Measurements from ENCODE around the gene FKTN. TPM values are rescaled to one million over a fixed set of nuclear protein-coding genes. Genes with fewer than 3 reads are reported as not detected.

FKTN gene
- total and polyA plus RNA-seq, 9 of the 15 experiments (the other 6 are each of a cell fraction or from before 2014, with no cell fraction given): 5.4 to 16.3 (median 10.4) TPM

DNA sequence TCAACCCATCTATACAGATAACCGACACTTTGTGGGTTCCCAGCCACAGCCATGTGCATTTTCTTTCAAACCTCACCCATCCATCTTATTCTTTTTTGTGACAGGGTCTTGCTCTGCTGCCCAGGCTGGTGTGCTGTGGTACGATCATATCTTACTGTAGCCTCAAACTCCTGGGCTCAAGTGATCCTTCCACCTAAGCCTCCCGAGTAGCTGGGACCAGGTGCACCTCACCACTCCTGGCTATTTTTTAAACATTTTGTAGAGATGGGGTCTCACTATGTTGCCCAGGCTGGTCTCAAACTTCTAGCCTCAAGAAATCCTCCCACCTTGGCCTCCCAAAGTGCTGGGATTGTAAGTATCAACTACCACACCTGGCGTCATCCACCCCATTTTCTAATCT lies 129.0 kb downstream of the FKTN start:
- FAIRE-seq: no peak
- H4K20me1 ChIP-seq (replicated peaks; ENCODE audit: control insufficient read depth, insufficient read depth, low read length): no peaks in the 10 kb centered on the region
- H3K36me3 ChIP-seq (ENCODE audit: control insufficient read depth, insufficient read depth, low read length): no peaks in the 10 kb centered on the region
- no peak overlapping the region for H3K4me2 ChIP-seq (ENCODE audit: insufficient read depth, low read length)
- H3K9me3 ChIP-seq (replicated peaks; ENCODE audit: control insufficient read depth, insufficient read depth, low read depth, low read length): no peaks in the 10 kb centered on the region
- no peak for DNase-seq (ENCODE audit: extremely low read depth in 1 of 4, low spot score in 3 of 4)
- peak; percentile 86 for TF ChIP-seq ZNF121 (CRISPR knock-in tag; conservative IDR thresholded peaks at IDR 0.05)
- TF ChIP-seq, protein P1, sequence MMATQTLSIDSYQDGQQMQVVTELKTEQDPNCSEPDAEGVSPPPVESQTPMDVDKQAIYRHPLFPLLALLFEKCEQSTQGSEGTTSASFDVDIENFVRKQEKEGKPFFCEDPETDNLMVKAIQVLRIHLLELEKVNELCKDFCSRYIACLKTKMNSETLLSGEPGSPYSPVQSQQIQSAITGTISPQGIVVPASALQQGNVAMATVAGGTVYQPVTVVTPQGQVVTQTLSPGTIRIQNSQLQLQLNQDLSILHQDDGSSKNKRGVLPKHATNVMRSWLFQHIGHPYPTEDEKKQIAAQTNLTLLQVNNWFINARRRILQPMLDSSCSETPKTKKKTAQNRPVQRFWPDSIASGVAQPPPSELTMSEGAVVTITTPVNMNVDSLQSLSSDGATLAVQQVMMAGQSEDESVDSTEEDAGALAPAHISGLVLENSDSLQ (IDR thresholded peaks at IDR 0.05): no peak
- 57% methylated on average over 4 of the region's 4 CpGs for WGBS (ENCODE audit: insufficient coverage, low coverage, missing lambda C conversion rate)
- H2AFZ ChIP-seq (ENCODE audit: low read depth, low read length): no peak overlapping the region
- no TSS peak for BruUV-seq (replicated peaks)
- CTCF ChIA-PET (ENCODE audit: low intra/inter-chr PET ratio): no interaction called here
- H3K27me3 ChIP-seq (ENCODE audit: control insufficient read depth in 2 of 2, insufficient read depth in 2 of 2, low read length in 2 of 2): no peaks in the 10 kb centered on the region
- no peak for ATAC-seq
- POLR2A ChIA-PET: interaction anchor here (0.7 kb wide), 1 partner anchor 187 kb away, joined by 3 read pairs; no protein-coding TSS in a partner anchor
- in situ Hi-C loops (cut with MboI): no loop called here
- H3K9me1 ChIP-seq (ENCODE audit: control insufficient read depth, insufficient read depth, low read length): no peaks in the 10 kb centered on the region
- 0 out of 5 replicates have a peak, but pooled peaks cover 0 to 1% of the 10 kb centered on the region in 2 experiments for H3K4me1 ChIP-seq (replicated peaks in 1 of 2; ENCODE audit: control insufficient read depth in 2 of 2, insufficient read depth in 2 of 2, low read length in 2 of 2)
- no peak overlapping the region for H3K27ac ChIP-seq (ENCODE audit: extremely low read depth, low read depth, low read length)
- H3K79me2 ChIP-seq (ENCODE audit: control insufficient read depth, insufficient read depth, low read length): no peaks in the 10 kb centered on the region
- intact Hi-C loops (cut with micrococcal nuclease): no loop called here
- H3K4me3 ChIP-seq: no peak overlapping the region
- no peak overlapping the region for H3K9ac ChIP-seq (ENCODE audit: insufficient read depth in 1 of 2, low read depth in 2 of 2, low read length in 2 of 2)

Other genes starting within 250 kb of the FKTN start
- gene FSD1L, start 110.1 kb upstream of the FKTN start, total RNA-seq (2014; rRNA removed): 0.95 and 1.9 TPM in 2 replicates
- gene FSD1L, start 110.1 kb upstream of the FKTN start, total RNA-seq (2014; rRNA removed; fragmentation: Illumina TruSeq; extraction: Trizol): 3.1 and 5.4 TPM in 2 replicates
- gene FSD1L, start 110.1 kb upstream of the FKTN start, total RNA-seq (2015; rRNA removed; fragmentation: Illumina TruSeq; extraction: Trizol): 3.4 and 4.2 TPM in 2 replicates
- 2.2 and 2.5 TPM in 2 replicates for gene FSD1L, start 110.1 kb upstream of the FKTN start, total RNA-seq (2021)
- 2.5 and 3.9 TPM in 2 replicates for gene FSD1L, start 110.1 kb upstream of the FKTN start, polyA plus RNA-seq (2011; rRNA removed)
- gene FSD1L, start 110.1 kb upstream of the FKTN start, polyA plus RNA-seq (2014; fragmentation: Illumina TruSeq; extraction: Trizol): 1.8 and 2.1 TPM in 2 replicates
- gene FSD1L, start 110.1 kb upstream of the FKTN start, polyA plus RNA-seq (2014; fragmentation: Nextera tagmentation; extraction: Ambion mirVana): 1 to 10 TPM; 1.1 to 2.1 TPM
- 1.1 and 1.3 TPM in 2 replicates for gene FSD1L, start 110.1 kb upstream of the FKTN start, polyA plus RNA-seq (2014; rRNA removed)
- gene TAL2, start 104.3 kb downstream of the FKTN start, total RNA-seq (2014; rRNA removed): not detected in 2 replicates
- gene TAL2, start 104.3 kb downstream of the FKTN start, total RNA-seq (2014; rRNA removed; fragmentation: Illumina TruSeq; extraction: Trizol): 0.86 and 1.7 TPM in 2 replicates
- gene TAL2, start 104.3 kb downstream of the FKTN start, total RNA-seq (2015; rRNA removed; fragmentation: Illumina TruSeq; extraction: Trizol): 0.25 TPM in 1 of 2 replicates, not detected in the other
- gene TAL2, start 104.3 kb downstream of the FKTN start, total RNA-seq (2021): 0.51 and 0.89 TPM in 2 replicates
- 1.2 and 1.5 TPM in 2 replicates for gene TAL2, start 104.3 kb downstream of the FKTN start, polyA plus RNA-seq (2011; rRNA removed)
- gene TAL2, start 104.3 kb downstream of the FKTN start, polyA plus RNA-seq (2014; fragmentation: Illumina TruSeq; extraction: Trizol): 0.74 and 0.94 TPM in 2 replicates
- gene TAL2, start 104.3 kb downstream of the FKTN start, polyA plus RNA-seq (2014; fragmentation: Nextera tagmentation; extraction: Ambion mirVana): 1 to 10 TPM; 2.9 to 3.7 TPM
- 0.21 and 0.47 TPM in 2 replicates for gene TAL2, start 104.3 kb downstream of the FKTN start, polyA plus RNA-seq (2014; rRNA removed)
- gene TMEM38B, start 136.4 kb downstream of the FKTN start, total RNA-seq (2014; rRNA removed): 37.1 and 38.5 TPM in 2 replicates
- gene TMEM38B, start 136.4 kb downstream of the FKTN start, total RNA-seq (2014; rRNA removed; fragmentation: Illumina TruSeq; extraction: Trizol): 37.0 and 39.7 TPM in 2 replicates
- 22.3 and 26.0 TPM in 2 replicates for gene TMEM38B, start 136.4 kb downstream of the FKTN start, total RNA-seq (2015; rRNA removed; fragmentation: Illumina TruSeq; extraction: Trizol)
- gene TMEM38B, start 136.4 kb downstream of the FKTN start, total RNA-seq (2021): 46.3 and 52.9 TPM in 2 replicates
- 42.1 and 54.9 TPM in 2 replicates for gene TMEM38B, start 136.4 kb downstream of the FKTN start, polyA plus RNA-seq (2011; rRNA removed)
- gene TMEM38B, start 136.4 kb downstream of the FKTN start, polyA plus RNA-seq (2014; fragmentation: Illumina TruSeq; extraction: Trizol): 26.6 and 34.6 TPM in 2 replicates
- gene TMEM38B, start 136.4 kb downstream of the FKTN start, polyA plus RNA-seq (2014; fragmentation: Nextera tagmentation; extraction: Ambion mirVana): 10 to 100 TPM; 42.0 to 57.5 TPM
- 26.4 and 30.9 TPM in 2 replicates for gene TMEM38B, start 136.4 kb downstream of the FKTN start, polyA plus RNA-seq (2014; rRNA removed)